GM12878 (cell line): ENCODE measurements around the gene RAB6D. TPM values are rescaled to one million over a fixed set of nuclear protein-coding genes. Genes with fewer than 3 reads are reported as not detected.

Experiments
- ATAC-seq: fragments of 200-7000 bp; cut with Tn5 transposase; 3 replicates; pipeline ENCODE4 v1.9.1; 2020; ENCODE audit warnings: mild to moderate bottlenecking, moderate library complexity
- BruUV-seq: library from RNA; stranded (reverse); fragments of 400-500 nt; replicated peaks from 2 replicates; lab custom pipeline; 2021; lab: Mats Ljungman, UMichigan
- CTCF ChIA-PET: fragments of 300-600 bp; sonication (Branson Sonifier 250); formaldehyde crosslinking; extraction: SDS; loops from one replicate; lab custom pipeline; 2021; ENCODE audit warnings: inconsistent platforms; lab: Yijun Ruan, JAX
- POLR2A ChIA-PET: fragments of 350-600 bp; formaldehyde crosslinking; extraction: SDS; loops from one replicate; lab custom pipeline; 2021; ENCODE audit warnings: inconsistent platforms; lab: Charles Lee
- RAD21 ChIA-PET: fragments of 300-600 bp; sonication (Branson Sonifier 250); formaldehyde crosslinking; loops from one replicate; lab custom pipeline; 2023; ENCODE audit warnings: antibody characterized with exemption; ENCODE audit not compliant: unreplicated experiment; lab: Charles Lee
- SMC1A ChIA-PET: fragments of 300-600 bp; sonication (Branson Sonifier 250); formaldehyde crosslinking; loops from one replicate; lab custom pipeline; 2023; ENCODE audit not compliant: unreplicated experiment, uncharacterized antibody; lab: Charles Lee
- DNase-seq: peaks from one replicate; pipeline ENCODE4 v3.0.0-alpha.2; 2011; ENCODE audit warnings: low read depth, low spot score
- FAIRE-seq: peaks from 3 replicates; lab custom pipeline; 2011; peaks lifted over from hg19 to GRCh38; lab: Jason Lieb, UNC
- H2AFZ ChIP-seq: 2 replicates; pipeline ENCODE4 v1.6.0; 2011; ENCODE audit warnings: low read depth, low read length, control low read depth; ENCODE audit not compliant: control insufficient read depth
- H3K27ac ChIP-seq: 2 replicates; pipeline ENCODE4 v1.5.1; 2011; ENCODE audit warnings: control low read depth; ENCODE audit not compliant: control insufficient read depth, insufficient read depth
- H3K27me3 ChIP-seq, 2 experiments: replicated peaks in 1 of 2; 2 replicates each; pipeline versions ENCODE4 v1.6.0 to v1.6.1; 2011; ENCODE audit warnings: low read length in 1 of 2; ENCODE audit not compliant: control insufficient read depth in 2 of 2, insufficient read depth in 2 of 2
- H3K36me3 ChIP-seq, 2 experiments: 2 replicates each; pipeline ENCODE4 v1.5.1; 2011; ENCODE audit warnings: low read length in 1 of 2; ENCODE audit not compliant: control insufficient read depth in 2 of 2, insufficient read depth in 2 of 2
- H3K4me1 ChIP-seq: 2 replicates; pipeline ENCODE4 v1.6.1; 2011; ENCODE audit warnings: mild to moderate bottlenecking, low read length, moderate library complexity, mixed read lengths; ENCODE audit not compliant: control insufficient read depth, insufficient read depth
- H3K4me2 ChIP-seq: 2 replicates; pipeline ENCODE4 v1.6.0; 2011; ENCODE audit warnings: control low read depth; ENCODE audit not compliant: control insufficient read depth, insufficient read depth
- H3K4me3 ChIP-seq: fragments of 200-600 bp; sonication (generic); 2 replicates; pipeline ENCODE4 v1.5.1; 2016
- H3K79me2 ChIP-seq: 2 replicates; pipeline ENCODE4 v1.6.0; 2011; ENCODE audit warnings: low read length; ENCODE audit not compliant: control insufficient read depth, insufficient read depth
- H3K9ac ChIP-seq: 2 replicates; pipeline ENCODE4 v1.8.0; 2011; ENCODE audit warnings: low read length, control low read depth, mixed read lengths; ENCODE audit not compliant: control insufficient read depth, insufficient read depth
- H3K9me3 ChIP-seq: replicated peaks from 3 replicates; pipeline ENCODE4 v1.5.1; 2011; ENCODE audit warnings: mild to moderate bottlenecking, low read length; ENCODE audit not compliant: control insufficient read depth, insufficient read depth
- H4K20me1 ChIP-seq: 2 replicates; pipeline ENCODE4 v1.6.0; 2011; ENCODE audit not compliant: control insufficient read depth, insufficient read depth
- CHD1 ChIP-seq: IDR thresholded peaks from 2 replicates; pipeline ENCODE4 v1.6.1; 2012; ENCODE audit warnings: low read depth, low read length, improper control_type of control experiment
- E4F1 ChIP-seq: fragments of 450-650 bp; IDR thresholded peaks from 2 replicates; pipeline ENCODE4 v1.6.1; 2018; ENCODE audit warnings: borderline replicate concordance, mild to moderate bottlenecking; ENCODE audit not compliant: partially characterized antibody
- IRF4 ChIP-seq: IDR thresholded peaks from 2 replicates; pipeline ENCODE4 v1.6.1; 2011; ENCODE audit warnings: low read depth, low read length
- NFYA ChIP-seq: IDR thresholded peaks from 2 replicates; pipeline ENCODE4 v1.6.1; 2011; ENCODE audit warnings: low read depth, mild to moderate bottlenecking, low read length, improper control_type of control experiment, borderline replicate concordance
- POLR2A ChIP-seq: IDR thresholded peaks from 2 replicates; pipeline ENCODE4 v1.6.1; 2011; ENCODE audit warnings: low read depth, mild to moderate bottlenecking, low read length
- SIN3A ChIP-seq: IDR thresholded peaks from 2 replicates; pipeline ENCODE4 v1.6.1; 2012; ENCODE audit warnings: low read depth, low read length, improper control_type of control experiment
- SUPT20H ChIP-seq: IDR thresholded peaks from 2 replicates; pipeline ENCODE4 v1.6.1; 2011; ENCODE audit warnings: low read depth, mild to moderate bottlenecking, low read length, moderate library complexity, borderline replicate concordance; ENCODE audit not compliant: control insufficient read depth
- ZBTB33 ChIP-seq: fragments of 450-650 bp; IDR thresholded peaks from 2 replicates; pipeline ENCODE4 v1.6.1; 2017; ENCODE audit warnings: mild to moderate bottlenecking
- ZNF274 ChIP-seq: IDR thresholded peaks from one replicate; pipeline ENCODE4 v1.8.0; 2011; ENCODE audit not compliant: insufficient read length, insufficient read depth
- WGBS: methylation state at CpG from one replicate; pipeline ENCODE4 v1.1.6; 2016; ENCODE audit warnings: low lambda C conversion rate; ENCODE audit not compliant: insufficient replicate concordance, insufficient coverage; ENCODE audit errors: missing lambda C conversion rate; 5-methylcytosine and 5-hydroxymethylcytosine counted together
- in situ Hi-C: fragments of 300-500 bp; cut with MboI; formaldehyde crosslinking; loops from 9 replicates; pipeline ENCODE4 v1.14.3; 2018; ENCODE audit warnings: mixed read lengths
- intact Hi-C: fragments of 100-400 bp; cut with micrococcal nuclease; formaldehyde crosslinking; loops from one replicate; pipeline ENCODE4 v1.14.2; 2022; ENCODE audit not compliant: unreplicated experiment
- polyA plus RNA-seq, 11 experiments: library from polyadenylated mRNA; depleted of rRNA in 4 of 11; unstranded in 6 of 11; stranded (reverse) in 5 of 11; fragments of >200 nt; fragmentation: Nextera tagmentation in 4 of 11; fragmentation: Illumina TruSeq in 1 of 11; extraction: Ambion mirVana in 4 of 11; extraction: Trizol in 1 of 11; gene quantifications; 1 replicate in 1 of 11; 2 replicates in 10 of 11; pipeline versions ENCODE4 v1.2.1 to v1.2.3, GENCODE V29; 2011 to 2016; ENCODE audit warnings: inconsistent platforms in 2 of 11, missing spikeins in 2 of 11, low read depth in 1 of 11
- total RNA-seq, 4 experiments: library from RNA; depleted of rRNA in 3 of 4; stranded (reverse); fragments of >200 nt in 3 of 4; fragmentation: Illumina TruSeq in 1 of 4; extraction: Trizol in 1 of 4; gene quantifications; 2 replicates each; pipeline versions ENCODE4 v1.2.1 to v1.2.3, GENCODE V29; 2013 to 2021

RAB6D gene
- total and polyA plus RNA-seq, 10 of the 15 experiments (the other 5 are each of a cell fraction or from before 2014, with no cell fraction given) = 0.03 to 0.11 (median 0.05) TPM; not detected in 6

DNA sequence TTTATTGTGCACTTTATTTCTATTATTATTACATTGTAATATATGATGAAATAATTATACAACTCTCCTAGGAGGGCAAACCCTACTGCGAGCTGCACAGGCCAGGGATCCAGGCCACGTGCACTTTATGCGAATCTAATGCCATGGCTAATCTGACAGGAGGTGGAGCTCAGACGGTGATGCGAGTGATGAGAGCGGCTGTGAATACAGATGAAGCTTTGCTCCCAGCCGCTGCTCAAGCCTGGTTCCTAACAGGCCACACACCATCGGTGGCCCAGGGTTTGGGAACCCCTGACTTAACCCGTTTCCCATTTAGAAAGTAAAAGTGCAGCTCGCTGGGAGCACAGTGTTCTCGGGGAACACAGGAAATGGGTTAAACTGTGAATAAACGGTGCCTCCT is 40.8 kb upstream of the RAB6D start (continued):
- no peak for TF ChIP-seq SUPT20H
- no peak for TF ChIP-seq E4F1
- TF ChIP-seq ZNF274 = no peak
- no peak for TF ChIP-seq CHD1
- TF ChIP-seq POLR2A = no peak
- no peak for TF ChIP-seq ZBTB33

DNA sequence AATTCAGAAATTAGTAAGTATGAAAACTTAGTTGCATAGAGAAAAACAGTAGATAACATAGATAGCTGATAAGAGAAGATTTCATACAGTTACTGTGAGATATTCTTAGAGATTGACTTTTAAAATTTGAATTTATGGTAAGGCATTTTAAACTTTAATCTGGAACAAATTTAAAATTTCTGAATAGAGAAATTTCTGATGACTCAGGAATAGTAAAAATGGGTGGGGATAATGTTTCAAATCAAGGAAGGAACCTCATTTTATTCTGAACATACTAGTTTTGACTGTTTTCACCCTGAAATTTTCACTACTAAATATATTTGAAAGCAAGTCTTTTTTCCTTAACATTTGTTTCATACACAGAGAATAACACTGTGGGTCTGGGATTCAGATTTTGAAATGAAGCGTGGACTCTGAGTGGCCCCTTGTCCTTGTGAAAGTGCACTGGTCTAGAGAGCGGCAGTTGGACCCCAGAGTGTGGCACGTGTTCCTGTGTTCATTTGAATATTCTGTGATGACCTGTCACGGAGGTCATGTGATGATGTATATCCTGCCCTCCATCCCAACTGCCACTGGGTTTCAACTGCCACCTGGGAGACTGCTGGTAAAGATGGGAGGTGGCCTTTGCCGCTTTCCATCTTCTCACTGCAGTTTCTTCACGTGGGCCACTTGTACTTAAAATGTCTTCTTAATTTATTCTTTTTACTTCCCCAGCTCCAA is 38.5 kb upstream of the RAB6D start:
- Histone ChIP-seq H3K9ac (no peak overlapping the region), H3K9me3 (no peaks in the 10 kb centered on the region)
- no TSS peak for BruUV-seq
- TF ChIP-seq SIN3A = no peak
- no peak for TF ChIP-seq IRF4
- TF ChIP-seq NFYA = no peak
- TF ChIP-seq, all 136 proteins: peak for 0
- Histone ChIP-seq H3K4me2 (no peak overlapping the region), H3K4me3 (no peak overlapping the region), H3K4me1 (no peaks in the 10 kb centered on the region), H3K27ac (no peak overlapping the region), H4K20me1 (no peaks in the 10 kb centered on the region), H3K79me2 (no peaks in the 10 kb centered on the region), H3K36me3 (no peaks in the 10 kb centered on the region), H2AFZ (no peak overlapping the region), H3K27me3 (peaks cover 1 to 2% of the 10 kb centered on the region in 2 experiments; a peak in 2 of 4 replicates)
- DNase-seq = no peak
- in situ Hi-C loops (loop anchor here (25.0 kb wide), 1 partner anchor 385 kb away; no protein-coding TSS in a partner anchor), intact Hi-C loops (no loop called here)
- FAIRE-seq = no peak
- no peak for ATAC-seq
- WGBS = 51% methylated on average over 6 of the region's 6 CpGs
- POLR2A ChIA-PET = no interaction called here
- CTCF ChIA-PET = no interaction called here
- SMC1A ChIA-PET = no interaction called here
- RAD21 ChIA-PET = no interaction called here
